Activated CD4-positive, alpha-beta T cell treated with anti-CD3 and anti-CD28 coated beads, Interleukin-10, Interleukin-2, amounts not matched to agents 100 ng/mL and 50 ng/mL, durations not matched to agents 16 hours and 8 hours (primary cell): ENCODE measurements around the gene RNF128.
A peak's percentile ranks its signal among the peaks of the same experiment; 100 is the strongest.

Source experiments
- DNase-seq: peaks from one replicate; pipeline ENCODE4 v3.0.0-alpha.2; 2020

The RNF128 gene

GRCh38 chrX:106726485-106727437 is at the start of gene RNF128:
Gene RNF128, plus strand, starts transcription at chrX:106726701. Its CDS starts 213 bp downstream, at chrX:106726914.
- DNase-seq: peak; percentile 34

- no peak for DNase-seq
Measured at GRCh38 chrX:106680716-106681115, 45.8 kb upstream of the RNF128 start.

GRCh38 chrX:106684207-106684606 is 42.3 kb upstream of the RNF128 start:
- DNase-seq: no peak

- DNase-seq: no peak
Measured at GRCh38 chrX:106692425-106693065, 34.0 kb upstream of the RNF128 start.

- no peak for DNase-seq
Measured at GRCh38 chrX:106696502-106696901, 30.0 kb upstream of the RNF128 start.

- DNase-seq: no peak
Measured at GRCh38 chrX:106698693-106699092, 27.8 kb upstream of the RNF128 start.

- DNase-seq: no peak
Measured at GRCh38 chrX:106702636-106703035, 23.9 kb upstream of the RNF128 start.

- DNase-seq: no peak
Measured at GRCh38 chrX:106706466-106706865, 20.0 kb upstream of the RNF128 start.

GRCh38 chrX:106707771-106708454 is 18.6 kb upstream of the RNF128 start:
- DNase-seq: no peak

- no peak for DNase-seq
Measured at GRCh38 chrX:106710771-106711170, 15.7 kb upstream of the RNF128 start.

- no peak for DNase-seq
Measured at GRCh38 chrX:106711375-106711774, 15.1 kb upstream of the RNF128 start.

GRCh38 chrX:106716004-106716403 is 10.5 kb upstream of the RNF128 start:
- no peak for DNase-seq

- no peak for DNase-seq
Measured at GRCh38 chrX:106716463-106716862, 10.0 kb upstream of the RNF128 start.

GRCh38 chrX:106718709-106719108 is 7.8 kb upstream of the RNF128 start:
- no peak for DNase-seq

GRCh38 chrX:106725931-106726330 is 570 bp upstream of the RNF128 start:
- DNase-seq: no peak

- no peak for DNase-seq
Measured at GRCh38 chrX:106728337-106728736, 1.8 kb downstream of the RNF128 start.

- DNase-seq: no peak
Measured at GRCh38 chrX:106730401-106730800, 3.9 kb downstream of the RNF128 start.

GRCh38 chrX:106731590-106731989 is 5.1 kb downstream of the RNF128 start:
- no peak for DNase-seq

- no peak for DNase-seq
Measured at GRCh38 chrX:106734827-106735226, 8.3 kb downstream of the RNF128 start.

GRCh38 chrX:106740193-106740780 is 13.8 kb downstream of the RNF128 start:
- no peak for DNase-seq

GRCh38 chrX:106742193-106742592 is 15.7 kb downstream of the RNF128 start:
- DNase-seq: no peak

- DNase-seq: no peak
Measured at GRCh38 chrX:106742805-106743204, 16.3 kb downstream of the RNF128 start.

GRCh38 chrX:106748377-106748776 is 21.9 kb downstream of the RNF128 start:
- no peak for DNase-seq
